Activated CD4-positive, alpha-beta T cell treated with anti-CD3 and anti-CD28 coated beads, Interleukin-2, amount 50 U/mL, for 48 hours (primary cell): ENCODE results near the gene GIPC1.

Experiments used
- DNase-seq, 2 experiments: peaks; one replicate each; pipeline ENCODE4 v3.0.0-alpha.2; 2020

Gene GIPC1

DNA sequence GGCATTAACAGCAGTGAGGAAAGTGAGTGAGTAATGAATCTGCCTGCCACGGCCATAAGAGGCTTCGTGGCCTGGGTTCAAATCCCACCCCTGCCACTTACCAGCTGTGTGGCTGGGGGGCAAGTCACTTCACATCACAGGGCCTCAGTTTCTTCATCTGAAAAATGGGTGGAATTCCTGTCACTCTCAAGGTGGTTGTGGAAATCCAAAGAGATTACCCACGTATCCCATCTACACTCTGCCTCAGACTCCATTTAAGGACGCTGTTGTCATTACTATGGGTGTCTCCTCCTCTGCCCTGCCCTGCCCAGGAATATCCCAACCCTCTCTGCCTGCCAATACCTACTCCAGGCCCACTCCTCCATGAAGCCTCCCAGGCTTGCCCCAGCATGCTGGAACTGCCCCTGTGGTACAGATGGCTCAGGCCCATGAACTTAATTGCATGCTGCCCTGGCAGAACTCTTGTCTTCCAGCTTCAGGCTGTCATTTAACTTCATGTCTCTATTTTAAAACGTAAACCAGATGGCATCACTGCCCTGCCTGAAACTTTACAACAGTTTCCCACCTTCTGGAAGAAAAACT is 3.1 kb downstream of the GIPC1 start:
- DNase-seq: no peak

DNA sequence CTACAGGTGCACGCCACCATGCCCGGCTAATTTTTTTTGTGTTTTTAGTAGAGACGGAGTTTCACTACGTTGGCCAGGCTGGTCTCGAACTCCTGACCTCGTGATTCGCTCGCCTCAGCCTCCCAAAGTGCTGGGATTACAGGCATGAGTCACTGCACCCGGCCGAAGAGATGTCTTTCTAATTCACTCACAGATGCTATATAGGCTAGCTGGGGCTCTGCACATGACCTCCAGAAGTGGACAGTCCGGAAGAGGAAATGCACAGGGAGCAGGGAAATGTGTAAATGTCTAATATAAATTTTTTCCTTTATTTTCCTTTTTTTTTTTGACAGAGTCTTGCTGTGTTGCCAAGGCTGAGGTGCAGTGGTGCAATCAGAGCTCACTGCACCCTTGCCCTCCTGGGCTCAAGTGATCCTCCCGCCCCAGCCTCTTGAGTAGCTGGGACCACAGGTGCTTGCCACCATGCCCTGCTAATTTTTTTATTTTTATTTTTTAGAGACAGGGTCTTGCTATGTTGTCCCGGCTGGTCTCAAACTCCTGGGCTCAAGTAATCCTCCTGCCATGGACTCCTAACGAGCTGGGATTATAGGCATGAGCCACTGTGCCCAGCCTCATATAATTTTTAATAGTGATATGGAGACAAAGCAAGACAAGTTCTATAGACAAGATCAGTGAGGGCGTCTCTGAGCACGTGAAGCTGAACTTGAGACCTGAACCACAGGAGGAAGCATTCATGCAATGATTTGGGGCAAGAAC is 8.4 kb downstream of the GIPC1 start:
- no peak for DNase-seq

DNA sequence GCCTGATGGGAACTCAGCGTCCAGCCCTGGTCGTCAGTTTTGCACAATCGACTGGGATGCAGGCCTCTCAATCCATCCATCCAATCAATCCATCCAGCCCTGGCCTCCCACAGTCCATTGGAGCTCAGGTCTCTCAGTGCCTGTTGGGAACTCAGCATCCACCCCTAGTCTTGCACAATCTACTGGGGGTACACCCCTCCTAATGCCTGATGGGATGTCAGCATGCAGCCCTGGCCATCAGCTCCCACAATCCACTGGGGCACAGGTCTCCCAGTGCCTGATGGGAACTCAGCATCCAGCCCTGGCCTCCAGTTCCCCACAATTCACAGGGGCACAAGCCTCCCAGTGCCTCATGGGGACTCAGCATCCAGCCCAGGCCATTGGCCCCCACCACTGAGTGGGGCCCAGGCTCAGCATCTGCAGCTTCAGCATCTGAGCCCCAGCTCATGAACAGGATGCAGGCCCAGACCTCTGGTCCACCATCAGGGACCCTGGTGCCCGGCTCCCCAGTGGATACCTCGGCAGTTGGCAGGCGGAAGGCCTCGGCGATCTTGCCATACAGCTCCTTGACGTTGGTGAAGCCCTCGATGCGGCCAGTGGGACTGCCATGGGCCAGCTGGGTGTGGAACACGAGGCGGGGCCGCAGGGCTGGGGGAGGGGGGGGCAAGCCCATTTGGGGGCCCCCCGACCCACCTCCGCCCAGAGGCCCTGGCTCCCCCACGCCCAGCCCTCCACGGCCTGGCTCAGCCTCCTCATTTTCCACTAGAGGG is 13.6 kb downstream of the GIPC1 start:
- DNase-seq: no peak

DNA sequence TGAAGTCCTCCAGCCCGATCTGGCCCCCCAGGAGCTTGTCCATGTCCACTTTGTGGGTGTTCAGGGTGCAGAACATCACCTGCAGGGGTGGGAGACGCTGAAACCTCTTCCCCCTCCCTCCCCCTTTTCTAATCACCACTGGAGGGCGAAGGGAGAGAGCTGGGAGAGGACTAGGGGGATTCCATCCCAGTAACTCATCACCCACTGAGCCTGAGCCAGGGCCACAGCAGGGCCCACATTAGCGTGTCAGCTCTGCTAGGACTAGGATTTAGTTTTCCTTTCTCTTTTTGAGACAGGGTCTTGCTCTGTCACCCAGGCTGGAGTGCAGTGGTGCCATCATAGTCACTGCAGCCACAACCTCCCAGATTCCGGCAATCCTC is 15.2 kb downstream of the GIPC1 start:
- no peak for DNase-seq

DNA sequence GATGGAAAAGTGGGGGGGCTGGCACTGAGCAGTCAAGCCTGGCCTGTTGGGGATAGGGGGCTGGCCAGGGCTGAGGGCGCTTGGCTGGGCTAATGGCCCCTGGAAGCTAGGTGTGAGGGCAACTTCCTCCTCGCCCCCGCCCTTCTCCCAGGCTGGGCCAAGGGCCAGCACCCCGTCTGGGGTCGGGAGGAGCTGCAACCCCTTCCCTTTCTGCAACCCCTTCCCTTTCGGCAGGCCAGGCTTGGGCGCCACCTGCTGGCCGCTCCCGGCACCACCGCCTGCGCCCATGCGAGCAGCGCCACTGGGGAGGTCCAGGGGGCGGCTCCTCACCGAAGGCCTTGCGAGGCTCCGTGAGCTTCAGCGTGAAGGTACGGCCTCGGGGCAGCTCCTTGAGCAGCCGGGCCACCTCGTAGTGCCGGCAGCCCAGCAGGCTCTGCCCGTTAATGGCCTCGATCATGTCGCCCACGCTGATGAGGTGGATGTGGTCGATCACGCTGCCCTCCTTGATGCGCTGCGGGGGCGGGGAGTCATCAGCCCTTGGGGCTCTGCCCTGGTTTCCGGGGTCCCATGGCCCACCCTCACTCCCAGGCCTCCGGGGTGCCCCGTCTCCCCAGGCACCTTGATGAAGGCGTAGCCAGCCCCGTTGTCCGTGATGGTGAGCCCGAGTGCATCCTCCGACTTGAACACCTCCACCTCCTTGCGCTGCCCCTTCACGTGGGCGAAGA is 15.8 kb downstream of the GIPC1 start:
- DNase-seq: peak; percentile 74 to 78

DNA sequence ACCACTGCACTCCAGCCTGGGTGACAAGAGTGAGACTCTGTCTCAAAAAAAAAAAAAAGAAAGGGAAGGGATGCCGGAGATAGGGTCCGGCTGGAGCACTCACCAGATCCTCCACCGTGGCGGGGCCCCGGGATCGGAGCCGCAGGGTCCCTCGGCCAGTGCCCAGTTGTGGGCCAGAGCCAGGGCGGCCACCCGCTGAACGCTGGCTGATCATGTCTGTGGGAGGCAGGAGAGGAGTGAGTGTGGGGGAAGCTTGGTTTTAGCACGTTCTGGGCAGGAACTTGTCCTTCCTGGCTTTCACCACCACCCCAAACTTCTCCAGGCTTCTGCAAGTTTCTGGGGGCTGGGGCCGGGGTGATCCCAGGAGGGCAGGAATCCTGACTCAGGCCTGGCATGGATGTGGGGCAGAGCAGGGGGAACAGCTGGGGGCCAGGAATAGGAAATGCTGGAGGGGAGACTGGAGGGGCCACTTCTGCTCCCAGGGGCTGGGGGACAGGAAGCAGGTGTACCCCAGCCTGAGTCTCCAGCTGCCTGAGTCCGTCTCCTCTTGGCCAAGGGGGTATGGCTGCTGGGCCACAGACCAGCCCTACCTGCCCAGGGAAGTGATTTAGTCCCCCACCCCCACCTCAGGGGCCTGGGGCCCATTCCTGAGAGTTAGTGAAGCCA is 16.5 kb downstream of the GIPC1 start:
- DNase-seq: no peak

DNA sequence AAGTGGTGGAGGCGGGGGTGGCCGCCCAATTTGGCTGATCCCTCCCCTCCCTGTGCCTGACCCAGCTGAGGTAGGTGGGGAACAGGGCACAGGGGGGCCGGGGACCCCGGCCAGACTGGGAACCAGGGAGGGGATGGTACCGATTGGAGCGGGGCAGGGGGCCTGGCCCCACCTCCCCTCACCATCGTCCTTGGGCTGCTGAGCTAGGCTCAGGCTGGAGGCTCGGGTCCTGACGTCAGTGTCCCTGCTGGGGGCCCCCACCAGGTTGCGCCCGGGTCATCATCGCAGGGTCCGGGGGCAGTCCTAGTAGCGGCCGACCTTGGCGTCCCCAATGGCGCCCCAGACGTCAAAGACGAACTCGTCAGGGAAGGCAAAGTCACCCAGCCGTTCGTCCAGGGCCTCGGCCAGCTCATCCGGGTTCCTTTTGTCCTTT is 17.8 kb downstream of the GIPC1 start:
- no peak for DNase-seq

DNA sequence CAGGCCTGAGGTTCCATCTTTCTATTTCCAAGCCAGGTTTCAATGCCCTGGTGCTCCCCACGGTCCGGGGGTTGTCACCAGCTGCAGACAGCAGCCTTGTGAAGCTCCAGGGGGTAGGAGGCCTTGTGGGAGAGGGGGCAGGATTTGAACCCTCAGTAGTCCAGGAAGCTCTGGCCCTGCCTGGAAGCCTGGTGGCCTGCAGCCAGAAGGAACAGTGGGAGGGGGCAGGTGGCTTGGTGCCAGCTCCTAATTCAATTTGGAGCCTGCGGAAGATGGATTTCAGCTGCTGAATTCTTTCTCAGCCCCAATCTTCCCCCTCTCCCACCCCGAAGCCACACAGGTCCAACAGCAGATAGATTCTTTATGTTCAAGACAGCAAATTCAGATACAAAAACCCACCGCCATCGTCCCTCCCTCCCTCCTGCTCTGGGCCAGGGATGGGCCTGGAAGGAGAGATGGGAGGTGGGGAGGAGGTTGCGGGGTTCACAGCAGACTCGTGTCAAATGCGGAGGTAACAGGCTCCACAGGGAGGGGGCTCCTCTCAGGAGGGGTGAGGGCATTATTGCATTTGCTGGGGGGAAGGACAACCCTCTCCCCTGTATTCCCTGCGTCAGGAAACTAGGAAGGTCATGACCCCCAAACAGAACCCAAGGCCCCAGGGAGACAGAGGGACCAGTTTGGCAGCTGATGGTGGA is 18.4 kb downstream of the GIPC1 start:
- no peak for DNase-seq

DNA sequence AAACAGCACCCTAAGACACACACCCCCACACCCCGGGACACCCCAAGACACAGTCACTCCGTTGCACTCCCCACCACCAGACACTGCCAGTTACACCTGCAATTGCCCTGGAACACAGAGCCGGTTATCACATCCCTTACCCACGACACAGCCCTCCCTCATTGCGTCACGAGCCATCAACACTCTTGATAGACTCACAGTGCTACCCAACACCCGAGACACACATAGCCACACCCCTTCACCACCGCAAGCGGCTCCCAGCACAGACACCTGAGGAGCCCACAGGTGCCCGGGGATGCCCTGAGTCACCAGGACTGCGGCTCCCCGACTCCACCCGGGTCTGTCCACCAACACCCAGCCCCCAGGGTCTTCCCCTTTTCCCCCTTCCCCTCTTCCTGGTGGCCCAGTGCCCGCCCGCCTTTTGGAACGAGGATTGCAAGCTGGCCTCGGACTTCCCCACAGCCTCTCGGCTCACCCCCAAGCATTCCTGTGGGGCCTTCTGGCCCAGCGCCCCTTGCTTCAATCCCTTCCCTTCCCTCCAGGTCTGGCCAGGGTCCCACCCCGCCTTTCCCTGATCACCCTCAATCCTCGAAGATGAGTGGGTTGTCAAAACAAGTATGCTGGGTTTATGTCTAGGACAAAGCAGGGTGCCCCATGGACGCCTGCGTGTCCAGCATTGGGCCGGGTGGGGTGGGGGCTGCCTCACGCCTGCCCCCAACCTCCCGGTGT is 19.1 kb downstream of the GIPC1 start:
- DNase-seq: peak in 1 of 2 experiments; percentile 15

DNA sequence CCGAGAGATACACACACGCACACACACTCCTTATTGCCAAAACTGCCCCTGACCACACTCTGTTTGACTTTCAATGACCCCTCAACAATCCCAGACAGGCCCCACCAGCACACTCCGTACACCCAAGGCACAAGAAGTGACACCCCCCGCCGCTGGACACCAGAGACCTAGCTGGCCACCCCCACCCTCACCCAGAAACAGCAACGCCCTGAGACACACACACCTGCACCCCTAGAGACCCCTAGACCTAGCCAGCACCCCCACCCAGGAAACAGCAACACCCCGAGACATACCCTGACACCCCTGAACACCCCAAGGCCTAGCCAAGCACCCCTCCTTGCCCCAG is 19.6 kb downstream of the GIPC1 start:
- no peak for DNase-seq

DNA sequence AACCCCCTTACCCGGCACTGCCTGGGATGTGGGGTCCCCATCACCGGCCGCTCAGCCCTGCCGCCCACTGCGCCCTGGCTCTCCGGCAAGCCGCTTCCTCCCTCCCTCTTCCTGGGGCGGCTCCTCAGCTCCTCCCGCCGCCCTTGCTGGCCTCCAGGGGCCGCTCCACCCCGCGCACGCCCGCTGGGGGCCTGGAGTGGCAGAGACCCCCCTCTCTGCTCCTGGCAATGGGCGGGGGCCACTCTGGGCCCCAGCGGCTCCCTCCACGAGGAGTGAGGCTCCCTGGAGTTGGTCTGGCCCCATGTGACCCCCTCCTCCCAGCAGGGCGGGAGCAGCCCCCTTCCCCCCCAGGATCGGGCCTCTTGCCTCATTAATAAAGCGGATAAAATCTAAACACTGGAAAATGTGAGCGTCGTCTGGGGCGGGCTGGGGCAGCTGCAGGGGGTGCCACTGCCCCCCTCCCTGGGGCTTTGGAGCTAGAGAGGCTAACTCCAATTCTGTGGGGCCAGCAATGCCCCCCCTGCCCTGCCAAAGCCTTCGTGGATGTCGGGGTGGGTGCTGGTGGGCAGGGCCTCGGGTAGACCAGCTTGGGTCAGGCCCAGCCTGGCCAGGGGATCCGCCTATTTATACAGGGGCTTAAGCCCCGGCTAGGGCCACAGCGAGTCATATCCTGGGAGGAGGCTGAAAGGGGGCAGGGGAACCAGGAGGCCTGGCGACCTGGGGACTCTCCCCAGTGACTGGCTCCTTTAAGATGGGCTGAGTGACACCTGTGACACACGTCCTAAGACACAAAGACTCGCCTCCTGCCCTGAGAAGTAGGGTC is 20.5 kb downstream of the GIPC1 start, which contains the start of gene PTGER1:
Gene PTGER1 (minus strand): TSS at position 104 of the 823 bp plus-strand sequence. CDS start 1,034 bp downstream, outside the sequence.
- DNase-seq: peak; percentile 43 to 52

DNA sequence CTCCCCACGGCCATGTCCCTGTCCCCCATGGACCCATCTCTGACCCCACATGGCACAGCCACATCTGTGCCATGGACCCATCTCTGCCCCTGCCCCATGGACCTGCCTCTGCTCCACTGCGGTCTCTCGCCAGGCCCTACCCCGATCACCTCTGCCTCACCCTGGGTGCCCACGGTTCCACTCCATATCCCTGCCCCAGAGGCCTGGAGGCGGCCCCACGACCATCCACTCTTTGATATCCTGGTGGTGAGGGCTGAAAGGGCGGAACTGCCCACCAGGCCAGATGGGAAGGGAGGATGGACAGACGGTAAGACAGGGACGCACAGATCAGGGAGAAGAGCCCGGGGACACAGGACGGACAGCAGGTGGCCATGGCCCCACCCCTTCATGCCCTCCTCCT is 21.1 kb downstream of the GIPC1 start:
- no peak for DNase-seq

DNA sequence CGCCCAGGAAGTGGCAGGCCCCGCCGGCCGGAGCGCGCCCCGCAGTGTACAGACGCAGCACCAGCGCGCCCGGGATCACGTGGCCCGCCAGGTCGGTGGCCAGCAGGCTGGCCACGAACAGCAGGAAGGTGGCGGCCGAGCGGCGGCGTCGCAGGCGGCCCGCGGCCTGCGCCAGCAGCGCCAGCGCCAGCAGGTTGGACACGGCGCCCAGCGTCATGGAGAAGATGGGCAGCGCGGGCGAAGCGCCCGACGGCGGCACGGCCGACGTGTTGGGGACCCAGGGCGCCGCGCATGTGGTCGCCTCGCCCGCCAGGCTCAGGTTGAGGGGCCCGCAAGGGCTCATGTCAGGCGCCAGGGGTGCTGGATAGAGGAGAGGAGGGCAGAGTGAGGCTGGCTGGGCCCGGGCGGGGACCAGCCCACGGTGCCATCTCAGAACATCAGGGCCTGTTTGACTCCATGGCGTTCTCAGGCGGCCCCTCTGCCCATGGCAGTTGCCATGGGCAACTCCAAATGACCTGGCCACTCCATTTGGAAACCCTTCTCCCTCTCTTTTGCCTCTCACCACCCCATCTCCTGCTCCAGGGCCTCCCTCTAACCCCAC is 21.8 kb downstream of the GIPC1 start:
- DNase-seq: no peak

DNA sequence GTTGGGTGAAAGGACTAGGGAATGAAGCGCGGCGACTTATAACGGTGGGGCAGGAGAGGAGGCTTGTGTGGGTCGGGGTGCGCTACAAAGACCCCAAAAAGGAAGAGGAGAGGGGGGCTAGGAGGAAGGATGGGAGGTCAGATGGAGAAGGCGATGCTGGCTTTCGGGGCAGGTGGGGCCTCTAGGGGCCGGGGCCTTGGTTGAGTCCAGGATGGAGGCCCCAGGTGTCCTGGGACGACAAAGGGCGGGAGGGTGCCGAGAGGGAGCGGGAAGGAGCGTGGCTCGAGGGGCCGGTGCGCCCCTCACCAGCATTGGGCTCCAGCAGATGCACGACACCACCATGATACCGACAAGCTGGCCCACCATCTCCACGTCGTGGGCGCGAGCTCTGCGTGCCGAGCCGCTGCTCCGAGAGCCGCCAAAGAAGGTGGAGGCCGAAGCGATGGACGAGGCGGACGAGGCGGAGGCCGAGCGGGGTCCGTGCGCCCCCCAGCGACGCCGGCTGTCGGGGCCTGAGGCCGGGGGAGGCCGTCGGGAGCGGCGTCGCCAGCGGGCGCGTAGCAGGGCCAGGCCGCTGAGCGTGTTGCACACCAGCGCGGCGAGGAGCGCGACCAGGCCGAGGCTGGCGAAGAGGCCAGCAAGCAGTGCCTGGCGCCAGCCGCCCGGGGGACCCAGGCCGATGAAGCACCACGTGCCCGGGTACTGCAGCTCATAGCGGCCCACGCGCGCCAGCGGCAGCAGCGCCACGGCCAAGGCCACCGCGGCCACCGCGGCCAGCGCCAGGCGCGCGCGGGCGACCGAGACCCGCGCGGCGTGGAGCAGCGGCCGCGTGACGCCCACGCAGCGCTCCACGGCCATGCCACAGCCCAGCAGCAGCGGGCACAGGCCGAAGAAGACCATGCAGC is 22.6 kb downstream of the GIPC1 start:
- no peak for DNase-seq

DNA sequence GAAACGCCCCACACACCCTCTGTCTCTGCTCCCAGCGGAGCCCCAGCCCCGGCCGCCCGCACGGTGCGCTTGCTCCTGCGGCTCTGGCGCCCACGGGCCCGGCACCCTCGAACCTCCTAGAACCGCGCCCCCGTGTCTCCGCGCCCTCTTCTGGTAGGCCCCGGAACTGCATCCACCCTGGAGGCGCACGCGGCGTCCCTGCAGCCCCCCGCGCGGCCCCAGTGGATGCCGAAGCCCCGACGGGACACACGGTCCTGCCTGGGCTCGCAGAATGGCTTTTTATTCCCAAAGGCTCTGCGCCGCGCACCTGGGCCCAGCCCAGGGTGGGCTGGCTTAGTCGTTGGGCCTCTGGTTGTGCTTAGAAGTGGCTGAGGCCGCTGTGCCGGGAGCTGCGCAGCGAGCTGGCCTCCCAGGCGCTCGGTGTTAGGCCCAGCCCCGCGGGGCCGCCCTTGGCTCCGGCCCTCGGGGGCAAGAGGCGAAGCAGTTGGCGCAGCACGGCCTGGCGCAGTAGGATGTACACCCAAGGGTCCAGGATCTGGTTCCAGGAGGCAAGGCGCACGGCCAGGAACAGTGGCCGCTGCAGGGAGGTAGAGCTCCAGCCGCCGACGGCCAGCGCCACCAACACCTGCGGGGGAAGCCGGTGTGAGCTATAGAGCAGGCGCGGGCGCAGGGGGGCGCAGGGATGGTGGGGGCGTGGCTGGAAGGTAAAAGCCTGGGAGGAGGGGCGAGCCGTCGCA is 23.6 kb downstream of the GIPC1 start:
- peak; percentile 91 to 93 for DNase-seq

DNA sequence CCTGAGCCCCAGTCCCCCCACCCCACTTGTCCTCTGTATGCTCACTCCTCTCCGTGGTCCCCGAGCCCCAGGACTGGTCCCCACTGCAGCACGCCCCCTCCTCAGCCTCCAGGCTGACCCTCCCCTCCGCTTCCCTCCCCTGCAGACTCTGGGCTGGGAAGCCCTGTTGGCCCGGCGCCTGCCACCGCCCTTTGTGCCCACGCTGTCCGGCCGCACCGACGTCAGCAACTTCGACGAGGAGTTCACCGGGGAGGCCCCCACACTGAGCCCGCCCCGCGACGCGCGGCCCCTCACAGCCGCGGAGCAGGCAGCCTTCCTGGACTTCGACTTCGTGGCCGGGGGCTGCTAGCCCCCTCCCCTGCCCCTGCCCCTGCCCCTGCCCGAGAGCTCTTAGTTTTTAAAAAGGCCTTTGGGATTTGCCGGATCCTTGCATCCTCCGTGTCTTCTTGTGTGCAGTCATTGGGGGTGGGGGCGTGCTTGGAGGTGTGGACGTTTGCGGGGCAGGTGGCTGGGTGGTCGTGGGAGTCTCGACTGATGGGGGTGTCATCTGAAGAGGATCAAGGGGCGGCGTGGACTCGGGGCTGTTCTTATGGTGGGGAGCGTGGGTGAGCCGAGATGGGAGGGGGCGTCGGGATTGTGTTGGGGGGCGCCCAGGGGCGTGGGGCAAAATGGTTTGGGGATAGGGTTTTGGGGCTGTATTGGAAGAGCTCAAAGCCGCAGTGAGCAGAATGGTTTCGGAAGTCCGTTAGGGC is 24.3 kb downstream of the GIPC1 start:
- DNase-seq: no peak
